CD4-positive, alpha-beta T cell (primary cell): Measurements from ENCODE around the gene NTM. TPM values are rescaled to one million over a fixed set of nuclear protein-coding genes. Genes with fewer than 3 reads are reported as not detected.

Experiments
- ATAC-seq: fragments of 200-7000 bp; cut with Tn5 transposase; one replicate; pipeline ENCODE4 v1.10.0; 2022; ENCODE audit warnings: mild to moderate bottlenecking; ENCODE audit not compliant: poor library complexity
- CTCF ChIA-PET: fragments of 350-600 bp; sonication (Branson Sonifier 250); formaldehyde crosslinking; loops from one replicate; lab custom pipeline; 2021; ENCODE audit warnings: antibody characterized with exemption, inconsistent platforms; lab: Charles Lee
- POLR2A ChIA-PET: fragments of 350-600 bp; sonication (Branson Sonifier 250); formaldehyde crosslinking; loops from one replicate; lab custom pipeline; 2021; ENCODE audit warnings: antibody characterized with exemption, inconsistent platforms; lab: Charles Lee
- DNase-seq, 14 experiments: peaks; one replicate each; pipeline ENCODE4 v3.0.0-alpha.2; 2013 to 2020; ENCODE audit warnings: mixed read lengths in 2 of 14
- H3K27ac ChIP-seq, 2 donors: one replicate each; pipeline versions ENCODE4 v1.5.1 to v1.7.0; 2013; ENCODE audit warnings: low read length in 2 of 2, low read depth in 1 of 2, mild to moderate bottlenecking in 1 of 2
- H3K27me3 ChIP-seq, 2 experiments: 1 replicate in 1 of 2; 2 replicates in 1 of 2; pipeline versions ENCODE4 v1.6.1 to v1.7.0; 2013; ENCODE audit warnings: low read length in 2 of 2, control low read depth in 1 of 2, mild to moderate bottlenecking in 1 of 2, moderate library complexity in 1 of 2; ENCODE audit not compliant: insufficient read depth in 2 of 2, control insufficient read depth in 1 of 2
- H3K36me3 ChIP-seq: one replicate; pipeline ENCODE4 v1.6.1; 2013; ENCODE audit warnings: low read length, control low read depth; ENCODE audit not compliant: insufficient read depth
- H3K4me1 ChIP-seq: one replicate; pipeline ENCODE4 v1.6.1; 2013; ENCODE audit warnings: low read length, control low read depth; ENCODE audit not compliant: insufficient read depth
- H3K4me3 ChIP-seq: one replicate; pipeline ENCODE4 v1.5.1; 2013; ENCODE audit warnings: mild to moderate bottlenecking, low read length, moderate library complexity
- H3K9me3 ChIP-seq, 2 experiments: 1 replicate in 1 of 2; 2 replicates in 1 of 2; pipeline versions ENCODE4 v1.6.1 to v1.7.0; 2013; ENCODE audit warnings: low read length in 2 of 2, mild to moderate bottlenecking in 2 of 2, control low read depth in 1 of 2, moderate library complexity in 1 of 2; ENCODE audit not compliant: control insufficient read depth in 1 of 2, insufficient read depth in 1 of 2
- H3K27ac Mint-ChIP-seq: one replicate; pipeline ENCODE4 v1.8.0; 2020; ENCODE audit warnings: mixed read lengths
- H3K27me3 Mint-ChIP-seq: one replicate; pipeline ENCODE4 v1.8.0; 2021; ENCODE audit warnings: mixed read lengths
- H3K36me3 Mint-ChIP-seq: one replicate; pipeline ENCODE4 v1.8.0; 2021; ENCODE audit warnings: low read depth, mixed read lengths
- H3K4me1 Mint-ChIP-seq: one replicate; pipeline ENCODE4 v1.8.0; 2021; ENCODE audit warnings: low read depth, mixed read lengths
- H3K4me3 Mint-ChIP-seq: one replicate; pipeline ENCODE4 v1.8.0; 2020; ENCODE audit warnings: mild to moderate bottlenecking, mixed read lengths
- H3K9me3 Mint-ChIP-seq: one replicate; pipeline ENCODE4 v1.8.0; 2020; ENCODE audit warnings: mixed read lengths
- CTCF ChIP-seq: fragments of 200-600 bp; IDR thresholded peaks from one replicate; pipeline ENCODE4 v1.8.0; 2022; ENCODE audit warnings: antibody characterized with exemption, mild to moderate bottlenecking
- intact Hi-C, 2 experiments: fragments of 100-400 bp; cut with DNase I in 1 of 2; cut with micrococcal nuclease in 1 of 2; formaldehyde crosslinking; loops; one replicate each; pipeline versions ENCODE4 v1.15.1 to v1.9.0; 2023 to 2025; cut with DNase I, micrococcal nuclease
- total RNA-seq, 174 experiments: library from RNA in 2 of 174; stranded (reverse) in 2 of 174; gene quantifications; one replicate each; pipeline ENCODE4 v1.2.3 and lab custom pipeline; 2021 to 2026

The NTM gene
- total RNA-seq, 2 experiments from 2014 or later, result not detected

GRCh38 chr11:132346558-132347148 is 976.2 kb downstream of the NTM start:
- no peaks in the 10 kb centered on the region for H3K36me3 Mint-ChIP-seq
- no peak overlapping the region for H3K4me3 Mint-ChIP-seq
- H3K9me3 ChIP-seq, result no peaks in the 10 kb centered on the region
- H3K4me1 ChIP-seq, result peaks cover 13% of the 10 kb centered on the region
- no peaks in the 10 kb centered on the region for H3K36me3 ChIP-seq
- no peak for TF ChIP-seq CTCF
- H3K27me3 ChIP-seq, result no peaks in the 10 kb centered on the region
- no peak for ATAC-seq
- DNase-seq, result no peak
- H3K9me3 Mint-ChIP-seq, result no peaks in the 10 kb centered on the region
- no peak overlapping the region for H3K27ac Mint-ChIP-seq
- H3K27ac ChIP-seq, result no peak overlapping the region
- POLR2A ChIA-PET, result no interaction called here
- no peaks in the 10 kb centered on the region for H3K27me3 Mint-ChIP-seq
- no peaks in the 10 kb centered on the region for H3K4me1 Mint-ChIP-seq
- intact Hi-C loops, result no loop called here
- CTCF ChIA-PET, result no interaction called here
- H3K4me3 ChIP-seq, result no peak overlapping the region

- Mint-ChIP-seq H3K9me3 (no peaks in the 10 kb centered on the region), H3K36me3 (no peaks in the 10 kb centered on the region), H3K4me1 (no peaks in the 10 kb centered on the region), H3K4me3 (no peak overlapping the region), H3K27me3 (no peaks in the 10 kb centered on the region), H3K27ac (no peak overlapping the region)
- Histone ChIP-seq H3K27me3 (no peaks in the 10 kb centered on the region), H3K27ac (no peak overlapping the region), H3K4me1 (peaks cover 13% of the 10 kb centered on the region), H3K9me3 (peaks cover 0 to 2% of the 10 kb centered on the region in 2 experiments), H3K36me3 (no peaks in the 10 kb centered on the region), H3K4me3 (no peak overlapping the region)
- no peak for ATAC-seq
- intact Hi-C loops, result no loop called here
- no peak for TF ChIP-seq CTCF
- peak in 1 of 14 experiments; percentile 19 for DNase-seq
- POLR2A ChIA-PET, result no interaction called here
- CTCF ChIA-PET, result no interaction called here
These were observed 977.0 kb downstream of the NTM start for GRCh38 chr11:132347156-132348090.

- Mint-ChIP-seq H3K27ac (no peak overlapping the region), H3K4me3 (no peak overlapping the region), H3K36me3 (no peaks in the 10 kb centered on the region), H3K27me3 (no peaks in the 10 kb centered on the region), H3K9me3 (no peaks in the 10 kb centered on the region), H3K4me1 (no peaks in the 10 kb centered on the region)
- ATAC-seq (no peak), DNase-seq (no peak)
- Histone ChIP-seq H3K4me3 (no peak overlapping the region), H3K27ac (no peak overlapping the region), H3K27me3 (no peaks in the 10 kb centered on the region), H3K4me1 (peaks cover 13% of the 10 kb centered on the region), H3K36me3 (no peaks in the 10 kb centered on the region), H3K9me3 (peaks cover 0 to 4% of the 10 kb centered on the region in 2 experiments)
- ChIA-PET CTCF (no interaction called here), POLR2A (interaction anchor here (0.6 kb wide), 1 partner anchor 23 kb away, joined by 3 read pairs; no protein-coding TSS in a partner anchor)
- intact Hi-C loops, result no loop called here
- no peak for TF ChIP-seq CTCF
These were observed 979.7 kb downstream of the NTM start for GRCh38 chr11:132349811-132350733.
